Upper lobe of left lung (tissue), 4 donors: ENCODE data around the gene SLC25A24.
"Not testable (repeated sequence)": the region's sequence is repeated elsewhere in the genome, so short reads cannot be mapped to it uniquely, and the experiment has no call there.

ENCODE experiments used
- CTCF ChIP-seq, 6 experiments: fragments of 450-650 bp in 4 of 6; fragments of 200-600 bp in 2 of 6; sonication (generic) in 2 of 6; IDR thresholded peaks; one replicate each; pipeline ENCODE4 v1.5.1; 2016 to 2019; ENCODE audit warnings: antibody characterized with exemption in 6 of 6
- EP300 ChIP-seq, 4 donors: sonication (generic); formaldehyde crosslinking; IDR thresholded peaks; one replicate each; pipeline ENCODE4 v1.5.1; 2017; ENCODE audit warnings: antibody characterized with exemption in 4 of 4, control low read depth in 2 of 4
- POLR2A ChIP-seq, 4 donors: fragments of 450-650 bp; IDR thresholded peaks; one replicate each; pipeline ENCODE4 v1.5.1; 2016 to 2017; ENCODE audit warnings: antibody characterized with exemption in 4 of 4, mild to moderate bottlenecking in 2 of 4
- POLR2AphosphoS5 ChIP-seq, 2 donors: sonication (generic); formaldehyde crosslinking; IDR thresholded peaks; one replicate each; pipeline ENCODE4 v1.5.1; 2017; ENCODE audit warnings: antibody characterized with exemption in 2 of 2

GRCh38 chr1:108227772-108228171 lies 27.6 kb upstream of the SLC25A24 start:
- not testable (repeated sequence) for TF ChIP-seq POLR2AphosphoS5, CTCF, EP300, POLR2A (IDR thresholded peaks at IDR 0.05)
